Upper lobe of left lung (tissue), 4 donors: Measurements from ENCODE around the gene GJB4.

Experiments
- CTCF ChIP-seq, 6 experiments: fragments of 450-650 bp in 4 of 6; fragments of 200-600 bp in 2 of 6; sonication (generic) in 2 of 6; IDR thresholded peaks; one replicate each; pipeline ENCODE4 v1.5.1; 2016 to 2019; ENCODE audit warnings: antibody characterized with exemption in 6 of 6
- POLR2A ChIP-seq, 4 donors: fragments of 450-650 bp; IDR thresholded peaks; one replicate each; pipeline ENCODE4 v1.5.1; 2016 to 2017; ENCODE audit warnings: antibody characterized with exemption in 4 of 4, mild to moderate bottlenecking in 2 of 4
- POLR2AphosphoS5 ChIP-seq, 2 donors: sonication (generic); formaldehyde crosslinking; IDR thresholded peaks; one replicate each; pipeline ENCODE4 v1.5.1; 2017; ENCODE audit warnings: antibody characterized with exemption in 2 of 2

- TF ChIP-seq POLR2A (IDR thresholded peaks at IDR 0.05) = no peak
- no peak for TF ChIP-seq CTCF (IDR thresholded peaks at IDR 0.05)
- no peak for TF ChIP-seq POLR2AphosphoS5 (IDR thresholded peaks at IDR 0.05)
These were observed 29.1 kb upstream of the GJB4 start for GRCh38 chr1:34730485-34730884.
